Hepatic stellate cell (primary cell): Measurements from ENCODE around the gene PRAMEF10.
"Not testable (repeated sequence)": the region's sequence is repeated elsewhere in the genome, so short reads cannot be mapped to it uniquely, and the experiment has no call there.

Experiments
- DNase-seq: peaks from one replicate; pipeline ENCODE4 v3.0.0; 2011; ENCODE audit warnings: low spot score

PRAMEF10 gene, protein sequence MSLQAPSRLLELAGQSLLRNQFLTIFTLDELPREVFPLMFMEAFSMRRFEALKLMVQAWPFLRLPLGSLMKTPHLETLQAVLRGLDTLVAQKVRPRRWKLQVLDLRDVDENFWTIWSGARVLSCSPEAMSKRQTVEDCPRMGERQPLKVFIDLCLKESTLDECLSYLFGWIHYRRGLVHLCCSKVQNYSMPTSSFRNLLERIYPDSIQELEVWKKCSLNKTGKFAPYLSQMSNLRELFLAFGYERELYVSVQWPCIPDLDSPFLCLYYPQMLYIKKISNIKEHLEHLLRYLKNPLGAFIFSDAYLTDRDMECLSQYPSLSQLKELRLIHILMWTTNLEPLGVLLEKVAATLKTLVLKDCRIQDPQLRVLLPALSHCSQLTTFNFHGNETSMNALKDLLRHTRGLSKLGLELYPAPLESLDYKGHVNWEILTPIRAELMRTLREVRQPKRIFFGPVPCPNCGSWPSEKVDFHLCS

GRCh38 chr1:12898170-12898569, at the start of gene PRAMEF10:
Gene PRAMEF10, minus strand, starts transcription at chr1:12898270. Its CDS starts 2,423 bp downstream, at chr1:12895847.
- DNase-seq = not testable (repeated sequence)

GRCh38 chr1:12947480-12947879, 49.4 kb upstream of the PRAMEF10 start, which contains the start of gene PRAMEF6:
Gene PRAMEF6, minus strand, starts transcription at chr1:12947580. Its CDS starts 5,062 bp downstream, at chr1:12942518.
- not testable (repeated sequence) for DNase-seq

DNA sequence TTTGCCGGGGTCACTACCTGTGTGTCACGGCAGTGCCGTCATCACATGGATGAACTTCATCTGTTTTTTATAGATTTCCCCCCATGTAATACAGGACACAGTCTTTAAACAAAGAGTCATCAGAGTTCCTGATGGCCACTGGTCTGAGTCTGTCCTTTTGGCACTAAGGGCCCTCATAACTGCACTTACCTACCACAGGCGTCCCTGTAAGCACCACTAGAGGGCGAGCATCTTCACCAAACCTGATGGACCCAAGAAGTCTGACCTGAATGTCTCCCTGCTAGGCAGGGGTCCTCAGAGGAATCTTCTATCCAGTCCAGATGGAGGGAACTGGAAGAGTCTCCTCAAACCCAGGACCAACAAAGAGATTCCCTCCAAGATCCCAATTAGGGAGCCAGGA, 26.3 kb upstream of the PRAMEF10 start:
- DNase-seq = not testable (repeated sequence)

DNA sequence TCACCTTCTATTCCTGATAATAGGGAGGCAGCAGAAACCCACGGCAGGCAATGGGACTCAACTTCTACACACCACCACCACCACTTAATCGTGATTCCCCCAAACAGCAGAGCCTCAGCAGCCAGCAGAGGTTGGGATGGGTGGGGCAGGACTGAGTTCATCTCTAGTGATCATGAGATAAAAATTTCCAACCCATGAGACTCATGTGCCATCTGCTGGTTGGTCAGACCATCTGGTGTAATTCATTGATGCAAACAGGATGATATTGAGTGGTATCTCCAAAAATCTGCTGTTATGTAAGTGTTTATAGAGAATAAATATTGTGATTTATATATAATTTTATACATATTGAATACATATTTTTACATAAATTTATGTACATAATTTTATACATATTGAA, 23.7 kb upstream of the PRAMEF10 start:
- DNase-seq = not testable (repeated sequence)

DNA sequence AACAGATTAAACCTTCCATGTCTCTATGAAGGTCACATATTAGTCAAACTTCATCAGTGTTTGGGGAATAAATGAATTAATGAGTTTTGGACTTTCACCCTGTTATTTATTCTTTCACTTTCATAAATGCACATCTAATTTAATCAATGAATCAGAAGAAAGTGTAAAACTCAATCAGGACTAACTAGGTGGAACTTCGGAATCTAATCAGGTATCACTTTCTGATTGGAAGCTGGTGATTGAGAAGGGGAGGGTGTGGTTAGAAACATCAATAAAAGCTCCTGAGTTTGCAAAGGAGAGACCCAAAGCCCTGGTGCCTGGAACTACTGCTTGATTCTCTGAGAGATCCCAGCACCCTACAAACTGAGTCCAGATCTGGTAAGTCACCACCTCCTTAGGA, 18.2 kb upstream of the PRAMEF10 start, which contains the start of gene PRAMEF7:
Gene PRAMEF7 (plus strand): TSS at position 301 of the 400 bp plus-strand sequence. CDS start 1,083 bp downstream, outside the sequence.
- DNase-seq = not testable (repeated sequence)

GRCh38 chr1:12903793-12904572, 5.9 kb upstream of the PRAMEF10 start:
- DNase-seq = not testable (repeated sequence)

DNA sequence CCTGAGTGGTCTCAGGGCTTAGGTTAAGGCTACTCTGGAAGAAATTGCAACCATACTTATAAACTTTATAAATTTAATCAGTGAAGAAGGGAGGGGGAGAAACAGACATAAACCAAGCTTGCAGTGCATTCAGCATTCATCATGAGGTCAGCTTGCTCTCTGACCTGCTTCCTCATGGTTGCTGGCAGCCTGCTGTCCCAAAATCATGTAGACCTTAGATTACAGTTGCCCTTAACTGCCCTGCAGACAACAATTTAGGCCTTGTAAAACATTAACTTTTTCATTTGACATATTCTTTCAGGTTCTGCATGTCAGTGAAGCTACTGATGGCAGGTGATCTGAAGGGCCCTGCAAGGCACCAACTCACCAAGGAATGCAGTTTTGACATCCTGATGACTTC, 1.1 kb upstream of the PRAMEF10 start:
- DNase-seq = not testable (repeated sequence)

DNA sequence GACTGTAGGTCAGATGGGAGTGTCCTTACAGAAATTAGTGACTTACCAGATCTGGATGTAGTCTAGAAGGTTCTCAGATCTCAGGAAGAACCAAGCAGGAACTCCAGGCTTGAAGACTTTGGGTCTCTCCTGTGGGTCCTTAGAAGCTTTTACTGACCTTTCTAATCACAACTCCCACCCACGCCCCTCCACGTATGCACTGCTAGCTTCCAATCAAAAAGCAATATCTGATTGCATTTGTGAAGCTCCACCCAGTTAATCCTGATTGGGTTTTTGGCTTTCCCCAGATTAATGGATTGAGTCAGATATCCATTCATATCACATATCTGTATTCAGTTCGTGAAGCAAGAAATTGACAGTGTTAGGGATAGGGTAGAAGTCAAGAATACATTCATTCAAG, 12.0 kb downstream of the PRAMEF10 start, which contains the start of gene PRAMEF4:
Gene PRAMEF4 (minus strand): TSS at position 101 of the 400 bp plus-strand sequence. CDS start 2,807 bp downstream, outside the sequence.
- DNase-seq = not testable (repeated sequence)

DNA sequence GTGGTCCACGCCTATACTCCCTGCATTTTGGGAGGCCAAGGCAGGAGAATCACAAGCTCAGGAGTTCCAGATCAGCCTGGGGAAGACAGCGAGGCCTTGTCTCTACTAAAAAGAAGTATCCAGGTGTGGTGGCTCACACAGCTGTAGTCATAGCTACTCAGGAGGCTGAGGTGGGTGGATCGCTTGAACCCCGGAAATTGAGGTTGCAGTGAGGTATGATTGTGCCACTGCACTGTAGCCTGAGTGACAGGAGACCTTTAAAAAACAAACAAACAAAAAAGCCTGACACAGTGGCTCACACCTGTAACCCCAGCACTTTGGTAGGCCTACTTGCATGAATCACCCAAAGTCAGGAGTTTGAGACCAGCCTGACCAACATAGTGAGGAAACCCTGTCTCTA, 19.6 kb downstream of the PRAMEF10 start:
- not testable (repeated sequence) for DNase-seq

DNA sequence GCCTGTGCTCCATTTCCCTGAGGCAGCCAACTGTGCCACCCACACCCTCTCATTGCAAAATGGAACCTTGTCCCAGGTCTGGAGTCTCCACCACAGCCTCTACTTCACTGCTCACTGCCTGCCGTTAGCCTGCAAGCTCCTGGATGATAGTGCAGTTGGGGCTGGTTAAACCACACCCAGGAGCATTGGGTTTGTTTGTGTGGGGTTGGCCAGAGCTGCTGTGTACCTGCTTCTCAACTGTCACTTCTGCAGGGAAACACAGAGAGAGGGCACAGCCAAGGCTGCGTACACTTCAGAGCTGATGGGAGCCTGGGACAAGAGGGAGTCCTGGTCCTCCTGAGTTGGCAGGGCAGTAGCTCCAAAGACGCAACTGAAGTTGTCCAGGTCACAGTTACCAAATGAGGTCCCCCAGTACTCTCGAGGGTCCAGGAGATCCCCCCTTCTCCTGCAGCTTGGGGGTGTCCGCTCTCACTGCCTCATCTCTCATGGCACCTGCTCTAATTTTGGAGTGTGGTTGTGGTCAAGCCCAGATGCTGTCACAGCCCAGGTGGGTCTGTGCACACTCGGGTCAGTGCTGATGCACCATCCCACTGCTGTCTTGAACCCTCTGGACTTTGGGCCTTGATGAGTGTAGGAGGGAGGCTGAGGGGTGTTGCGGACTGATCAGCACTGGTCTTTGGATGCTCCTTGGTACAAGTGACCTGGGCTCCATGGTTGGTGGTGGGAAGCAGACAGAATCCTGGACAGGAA, 34.8 kb downstream of the PRAMEF10 start:
- not testable (repeated sequence) for DNase-seq

- DNase-seq = not testable (repeated sequence)
Observed at GRCh38 chr1:12856786-12857185, 41.3 kb downstream of the PRAMEF10 start, which contains the start of gene PRAMEF2. Gene PRAMEF2, plus strand, starts transcription at chr1:12857086. Its CDS starts 1,924 bp downstream, at chr1:12859010.

GRCh38 chr1:12851779-12852178, 46.3 kb downstream of the PRAMEF10 start:
- no peak for DNase-seq

DNA sequence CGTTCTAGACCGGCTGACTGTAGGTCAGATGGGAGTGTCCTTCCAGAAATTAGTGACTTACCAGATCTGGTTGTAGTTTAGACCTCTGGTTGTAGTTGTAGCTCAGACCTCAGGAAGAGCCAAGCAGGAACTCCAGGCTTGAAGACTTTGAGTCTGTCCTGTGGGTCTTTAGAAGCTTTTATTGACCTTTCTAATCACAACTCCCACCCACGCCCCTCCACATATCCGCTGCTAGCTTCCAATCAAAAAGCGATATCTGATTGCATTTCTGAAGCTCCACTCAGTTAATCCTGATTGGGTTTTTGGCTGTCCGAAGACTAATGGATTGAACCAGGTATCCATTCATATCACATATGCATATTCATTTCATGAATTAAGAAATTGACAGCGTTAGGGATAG, 49.5 kb downstream of the PRAMEF10 start, which contains the start of gene HNRNPCL1:
Gene HNRNPCL1 (minus strand): TSS at position 101 of the 400 bp plus-strand sequence. CDS start 431 bp downstream, outside the sequence.
- DNase-seq = not testable (repeated sequence)
